ENCODE measurements around the gene ZNF784. TPM values are rescaled to one million over a fixed set of nuclear protein-coding genes. Genes with fewer than 3 reads are reported as not detected.

The ZNF784 gene
- total and polyA plus RNA-seq, 2 donors: 4.7 to 9.7 TPM

GRCh38 chr19:55615543-55616394 lies 8.6 kb downstream of the ZNF784 start:
- DNase-seq (ENCODE audit: extremely low spot score): no peak
- H3K4me3 ChIP-seq (ENCODE audit: low read depth, low read length): no peak overlapping the region
- WGBS: 98% methylated on average over 88 of the region's 88 CpGs
- no peaks in the 10 kb centered on the region for H3K4me1 ChIP-seq (ENCODE audit: insufficient read depth)
- H3K36me3 ChIP-seq (ENCODE audit: insufficient read depth): peaks cover 2% of the 10 kb centered on the region
- H3K27ac ChIP-seq (ENCODE audit: low read depth): no peak overlapping the region

- no peak overlapping the region for H3K4me3 ChIP-seq (ENCODE audit: low read depth, low read length)
- no peak for DNase-seq (ENCODE audit: extremely low spot score)
- H3K27ac ChIP-seq (ENCODE audit: low read depth): no peak overlapping the region
- H3K36me3 ChIP-seq (ENCODE audit: insufficient read depth): peaks cover 2% of the 10 kb centered on the region
- H3K4me1 ChIP-seq (ENCODE audit: insufficient read depth): no peaks in the 10 kb centered on the region
- 97% methylated on average over 98 of the region's 98 CpGs for WGBS
Measured at GRCh38 chr19:55614711-55615542, 9.4 kb downstream of the ZNF784 start.

GRCh38 chr19:55613930-55614710 lies 10.2 kb downstream of the ZNF784 start:
- peaks cover 2% of the 10 kb centered on the region for H3K36me3 ChIP-seq (ENCODE audit: insufficient read depth)

GRCh38 chr19:55613396-55613795 lies 11.0 kb downstream of the ZNF784 start:
- Histone ChIP-seq H3K36me3 (ENCODE audit: insufficient read depth) (peaks cover 2% of the 10 kb centered on the region), H3K4me1 (ENCODE audit: insufficient read depth) (no peaks in the 10 kb centered on the region), H3K27ac (ENCODE audit: low read depth) (no peak overlapping the region), H3K4me3 (ENCODE audit: low read depth, low read length) (no peak overlapping the region)
- WGBS: 96% methylated on average over 27 of the region's 27 CpGs
- no peak for DNase-seq (ENCODE audit: extremely low spot score)

More at GRCh38 chr19:55613930-55614710, 10.2 kb downstream of the ZNF784 start:
- H3K4me1 ChIP-seq (ENCODE audit: insufficient read depth): no peaks in the 10 kb centered on the region
- no peak overlapping the region for H3K27ac ChIP-seq (ENCODE audit: low read depth)
- DNase-seq (ENCODE audit: extremely low spot score): no peak
- 95% methylated on average over 75 of the region's 75 CpGs for WGBS
- no peak overlapping the region for H3K4me3 ChIP-seq (ENCODE audit: low read depth, low read length)

DNA sequence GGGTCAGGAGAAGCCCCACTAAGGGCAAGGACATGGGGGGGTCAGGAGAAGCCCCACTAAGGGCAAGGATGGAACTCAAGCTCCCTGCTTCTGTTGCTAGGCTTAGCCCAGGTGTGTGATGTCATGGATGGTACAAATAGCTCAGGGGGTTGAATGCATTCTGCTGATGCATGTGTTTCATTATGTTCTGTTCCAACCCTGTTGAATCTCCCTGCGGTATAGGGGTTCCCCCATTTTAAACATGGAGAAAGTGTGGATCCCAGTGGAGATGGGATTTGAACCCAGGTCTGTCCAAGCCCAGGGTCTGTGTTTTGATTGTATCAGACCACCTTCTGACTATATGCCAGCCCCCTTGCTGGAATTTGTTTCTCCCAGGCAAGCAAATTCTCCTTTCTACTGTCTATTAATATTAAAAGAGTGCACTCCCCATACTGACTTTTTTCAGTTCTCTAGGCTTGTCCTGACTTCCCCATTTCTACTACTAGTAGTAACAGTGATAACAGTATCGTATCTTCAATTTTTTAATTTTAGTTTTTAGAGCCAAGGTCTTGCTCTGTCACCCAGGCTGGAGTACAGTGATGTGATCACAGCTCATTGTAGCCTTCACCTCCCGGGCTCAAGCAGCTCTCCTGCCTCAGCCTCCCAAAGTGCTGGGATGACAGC lies 12.3 kb downstream of the ZNF784 start:
- 81% methylated on average over 3 of the region's 3 CpGs for WGBS
- no peak for DNase-seq (ENCODE audit: extremely low spot score)
- Histone ChIP-seq H3K27ac (ENCODE audit: low read depth) (no peak overlapping the region), H3K36me3 (ENCODE audit: insufficient read depth) (peaks cover 2% of the 10 kb centered on the region), H3K4me1 (ENCODE audit: insufficient read depth) (no peaks in the 10 kb centered on the region), H3K4me3 (ENCODE audit: low read depth, low read length) (no peak overlapping the region)

DNA sequence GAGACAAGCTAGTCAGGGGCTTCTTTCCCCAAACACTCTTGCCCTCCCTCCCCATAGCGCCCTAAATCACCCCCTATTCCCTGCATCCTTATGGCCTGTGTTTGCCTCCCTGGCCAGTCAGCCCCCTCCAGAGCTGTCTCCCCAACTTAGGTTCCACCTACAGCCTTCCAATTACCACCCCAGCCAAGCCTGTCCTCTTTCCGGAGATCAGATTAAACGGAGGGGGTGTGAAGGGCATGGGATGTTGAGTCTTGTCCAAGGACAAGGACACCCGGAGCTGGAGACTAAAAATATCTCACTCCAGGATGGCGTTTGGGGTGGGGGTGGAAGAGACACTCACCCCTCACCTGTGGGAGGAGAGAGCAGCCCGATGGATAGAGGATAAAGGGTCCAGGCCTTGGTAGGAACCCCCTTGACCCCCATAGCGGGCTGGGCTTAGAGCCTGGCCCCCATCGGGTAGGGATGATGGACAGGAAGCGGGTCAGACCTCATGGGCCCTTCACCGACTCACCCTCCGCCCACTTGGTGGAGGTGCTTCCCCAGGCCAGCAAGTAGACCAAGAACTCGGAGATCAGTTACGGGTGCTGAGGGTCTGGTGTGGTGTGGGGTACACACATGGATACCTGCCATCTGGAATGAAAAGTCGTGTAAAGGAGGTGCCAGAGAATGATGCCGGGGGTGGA lies 12.9 kb downstream of the ZNF784 start:
- WGBS: 74% methylated on average over 15 of the region's 15 CpGs
- DNase-seq (ENCODE audit: extremely low spot score): no peak
- Histone ChIP-seq H3K4me3 (ENCODE audit: low read depth, low read length) (no peak overlapping the region), H3K27ac (ENCODE audit: low read depth) (no peak overlapping the region), H3K36me3 (ENCODE audit: insufficient read depth) (peaks cover 2% of the 10 kb centered on the region), H3K4me1 (ENCODE audit: insufficient read depth) (no peaks in the 10 kb centered on the region)

GRCh38 chr19:55609326-55609725 lies 15.0 kb downstream of the ZNF784 start:
- Histone ChIP-seq H3K36me3 (ENCODE audit: insufficient read depth) (no peaks in the 10 kb centered on the region), H3K4me1 (ENCODE audit: insufficient read depth) (no peaks in the 10 kb centered on the region), H3K27ac (ENCODE audit: low read depth) (no peak overlapping the region), H3K4me3 (ENCODE audit: low read depth, low read length) (no peak overlapping the region)
- no peak for DNase-seq (ENCODE audit: extremely low spot score)
- 95% methylated on average over 5 of the region's 5 CpGs for WGBS

- Histone ChIP-seq H3K36me3 (ENCODE audit: insufficient read depth) (no peaks in the 10 kb centered on the region), H3K4me3 (ENCODE audit: low read depth, low read length) (no peak overlapping the region), H3K4me1 (ENCODE audit: insufficient read depth) (no peaks in the 10 kb centered on the region), H3K27ac (ENCODE audit: low read depth) (no peak overlapping the region)
- DNase-seq (ENCODE audit: extremely low spot score): no peak
- WGBS: 77% methylated on average over 9 of the region's 9 CpGs
Measured at GRCh38 chr19:55606817-55607216, 17.5 kb downstream of the ZNF784 start.

DNA sequence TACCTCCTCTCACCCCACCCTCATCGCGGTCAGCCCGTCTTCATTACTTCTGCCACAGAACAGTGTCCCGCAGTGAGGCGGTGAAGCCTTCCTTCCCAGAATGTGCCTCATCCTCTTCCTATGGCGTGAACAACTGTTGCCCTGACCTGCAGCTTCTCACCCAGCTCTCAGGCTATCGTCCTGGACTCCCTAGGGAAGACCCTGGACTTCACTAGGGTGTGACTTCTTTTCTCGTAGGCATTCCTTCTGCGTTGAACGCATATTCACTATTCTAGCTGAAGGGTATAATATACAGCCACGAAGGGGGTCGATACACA lies 17.9 kb downstream of the ZNF784 start:
- Histone ChIP-seq H3K27ac (ENCODE audit: low read depth) (peak overlapping the region; percentile 13), H3K36me3 (ENCODE audit: insufficient read depth) (no peaks in the 10 kb centered on the region), H3K4me3 (ENCODE audit: low read depth, low read length) (peak overlapping the region; percentile 79), H3K4me1 (ENCODE audit: insufficient read depth) (no peaks in the 10 kb centered on the region)
- no peak for DNase-seq (ENCODE audit: extremely low spot score)
- 22% methylated on average over 12 of the region's 12 CpGs for WGBS

- no peaks in the 10 kb centered on the region for H3K4me1 ChIP-seq (ENCODE audit: insufficient read depth)
Measured at GRCh38 chr19:55605637-55606470, 18.5 kb downstream of the ZNF784 start, which contains the start of gene ZNF865. TSS of gene ZNF865 (plus strand) at chr19:55605647. CDS start at chr19:55613619, 7,972 bp downstream.

DNA sequence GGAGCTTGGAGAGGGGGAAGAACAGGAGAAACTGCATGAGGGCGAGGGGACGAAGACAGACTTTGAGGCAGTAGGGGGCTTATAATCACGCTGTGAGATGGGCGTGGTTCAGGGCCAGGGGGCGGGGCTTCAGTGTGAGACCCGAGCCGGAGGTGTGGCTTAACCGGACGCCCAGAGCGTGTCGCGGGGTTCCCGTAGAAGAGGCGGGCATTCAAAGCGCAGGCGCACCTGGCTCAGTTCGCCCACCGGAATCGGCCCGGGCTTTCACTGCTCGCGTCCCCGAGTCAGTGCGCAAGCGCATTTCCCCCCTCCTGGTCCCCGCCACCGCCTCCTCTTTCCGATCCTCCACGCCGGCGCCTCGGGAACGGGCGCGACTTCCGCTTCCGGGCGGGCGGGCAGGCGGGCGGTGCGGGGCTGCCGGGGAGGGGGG lies 19.1 kb downstream of the ZNF784 start:
- Histone ChIP-seq H3K27ac (ENCODE audit: low read depth) (peak overlapping the region; percentile 70), H3K36me3 (ENCODE audit: insufficient read depth) (no peaks in the 10 kb centered on the region), H3K4me3 (ENCODE audit: low read depth, low read length) (peak overlapping the region; percentile 79), H3K4me1 (ENCODE audit: insufficient read depth) (no peaks in the 10 kb centered on the region)
- peak; percentile 95 for DNase-seq (ENCODE audit: extremely low spot score)
- under 1% methylated on average over 43 of the region's 43 CpGs for WGBS

More at GRCh38 chr19:55605637-55606470, 18.5 kb downstream of the ZNF784 start, which contains the start of gene ZNF865:
- peak; percentile 62 for DNase-seq (ENCODE audit: extremely low spot score)
- under 1% methylated on average over 43 of the region's 44 CpGs for WGBS
- H3K27ac ChIP-seq (ENCODE audit: low read depth): peak within 1 kb of the TSS; percentile 76
- H3K4me3 ChIP-seq (ENCODE audit: low read depth, low read length): peak within 1 kb of the TSS; percentile 79
- no peaks in the 10 kb centered on the region for H3K36me3 ChIP-seq (ENCODE audit: insufficient read depth)
